Muscle layer of colon (tissue), 2 donors: ENCODE results near the gene STRA6.

Experiments used
- H3K27ac ChIP-seq: one replicate; pipeline ENCODE4 v1.7.0; 2013; ENCODE audit warnings: low read depth, mild to moderate bottlenecking, low read length, moderate library complexity
- H3K27me3 ChIP-seq, 2 donors: one replicate each; pipeline ENCODE4 v1.7.0; 2013; ENCODE audit warnings: low read length in 2 of 2, mild to moderate bottlenecking in 2 of 2; ENCODE audit not compliant: insufficient read depth in 2 of 2, control insufficient read depth in 1 of 2
- H3K36me3 ChIP-seq: one replicate; pipeline ENCODE4 v1.7.0; 2013; ENCODE audit warnings: mild to moderate bottlenecking, low read length; ENCODE audit not compliant: insufficient read depth
- H3K4me1 ChIP-seq: one replicate; pipeline ENCODE4 v1.7.0; 2013; ENCODE audit warnings: mild to moderate bottlenecking, low read length; ENCODE audit not compliant: insufficient read depth
- H3K4me3 ChIP-seq, 2 donors: one replicate each; pipeline ENCODE4 v1.7.0; 2013; ENCODE audit warnings: low read length in 2 of 2, low read depth in 1 of 2, mild to moderate bottlenecking in 1 of 2, moderate library complexity in 1 of 2
- H3K9ac ChIP-seq: one replicate; pipeline ENCODE4 v1.7.0; 2013; ENCODE audit warnings: low read length
- H3K9me3 ChIP-seq: one replicate; pipeline ENCODE4 v1.7.0; 2013; ENCODE audit warnings: mild to moderate bottlenecking, low read length
- donor health status: abdominal sarcoma.
- donor health status: Adenocarcinoma of cecum.

Gene STRA6

DNA sequence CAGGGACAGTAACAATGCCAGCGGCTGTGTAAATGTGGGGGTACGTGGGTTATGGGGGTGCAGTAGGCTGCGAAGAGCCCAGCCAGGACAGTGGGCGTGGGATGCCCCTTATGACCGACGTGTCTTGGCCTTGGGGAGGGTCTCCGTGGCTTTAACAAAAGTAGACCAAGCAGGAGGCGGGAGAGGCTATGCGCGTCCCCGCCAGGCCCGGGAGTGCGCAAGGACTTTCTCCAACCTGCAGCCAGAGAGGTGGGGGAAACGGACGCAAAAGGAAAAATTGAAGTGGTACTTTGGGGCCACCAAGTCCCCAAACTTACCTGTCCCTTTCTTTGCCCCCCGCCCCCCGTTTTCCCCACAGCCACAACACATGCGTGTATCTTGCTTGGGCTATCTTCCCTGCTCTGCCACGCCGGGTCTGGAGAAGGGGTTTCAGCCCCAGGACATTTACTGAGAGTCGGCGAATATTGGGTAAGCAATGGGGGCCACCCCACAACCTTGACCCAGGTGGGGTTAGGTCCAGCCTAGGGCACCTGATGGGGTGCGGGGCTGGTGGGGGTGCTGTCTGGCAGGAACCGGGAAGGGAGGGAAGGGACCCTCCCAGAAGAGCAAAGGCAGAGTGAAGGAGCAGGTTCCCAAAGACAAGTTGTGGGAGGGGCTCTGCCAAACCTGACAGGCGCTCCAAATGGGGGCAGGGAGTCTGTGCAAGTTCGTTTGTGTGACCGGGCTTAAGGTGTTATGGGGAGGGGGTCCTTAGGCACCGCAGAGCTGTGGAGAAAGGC lies 71.5 kb downstream of the STRA6 start:
- H3K27me3 ChIP-seq, result peaks cover 42 to 87% of the 10 kb centered on the region in 2 donors

DNA sequence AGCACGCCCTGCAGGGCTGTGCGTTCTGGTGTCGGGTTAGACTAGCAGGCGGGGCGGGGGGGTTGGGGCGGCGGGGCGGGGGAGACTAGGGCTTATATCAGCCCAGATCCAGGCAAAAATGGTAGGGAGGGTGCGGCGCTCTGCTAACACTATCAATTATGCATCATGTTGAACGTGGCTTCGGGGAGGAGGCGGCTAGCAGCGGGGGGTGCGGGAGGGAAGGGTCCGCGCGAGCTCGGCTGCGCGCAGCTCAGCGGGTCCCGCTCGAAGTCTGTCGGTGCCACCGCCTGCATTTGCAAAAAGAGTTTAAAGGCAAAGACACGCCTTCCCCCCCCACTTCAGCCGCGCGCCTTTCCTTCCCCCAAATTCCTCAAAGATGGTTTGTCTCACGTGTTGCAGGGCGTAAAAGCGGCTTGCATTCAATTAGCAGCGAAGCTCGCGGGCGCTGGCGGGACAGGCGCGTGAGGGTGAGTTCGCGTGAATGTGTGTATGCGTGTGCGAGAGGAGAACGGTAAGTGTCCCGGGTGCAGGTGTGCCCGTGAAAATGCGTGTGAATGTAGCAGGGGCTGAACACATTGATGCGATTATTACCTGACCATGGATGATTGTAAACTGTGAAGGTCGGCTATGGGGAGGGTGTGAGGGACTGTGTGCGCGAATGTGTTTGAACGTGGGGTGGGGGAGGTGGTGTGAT lies 72.3 kb downstream of the STRA6 start, which contains the start of gene ISLR2:
Gene ISLR2 (plus strand): TSS at position 432 of the 694 bp plus-strand sequence. CDS start 2,169 bp downstream, outside the sequence.
- H3K4me3 ChIP-seq, result no peak within 1 kb of the TSS
- peaks cover 11% of the 10 kb centered on the region for H3K4me1 ChIP-seq
- H3K9ac ChIP-seq, result no peak within 1 kb of the TSS
- H3K27me3 ChIP-seq, result peaks cover 36 to 81% of the 10 kb centered on the region in 2 donors
- H3K27ac ChIP-seq, result no peak within 1 kb of the TSS
- no peaks in the 10 kb centered on the region for H3K9me3 ChIP-seq
- no peaks in the 10 kb centered on the region for H3K36me3 ChIP-seq

More for the DNA sequence above, 71.5 kb downstream of the STRA6 start:
- Histone ChIP-seq H3K9ac (no peak overlapping the region), H3K9me3 (no peaks in the 10 kb centered on the region), H3K36me3 (no peaks in the 10 kb centered on the region), H3K4me1 (peaks cover 15% of the 10 kb centered on the region), H3K4me3 (no peak overlapping the region), H3K27ac (no peak overlapping the region)

DNA sequence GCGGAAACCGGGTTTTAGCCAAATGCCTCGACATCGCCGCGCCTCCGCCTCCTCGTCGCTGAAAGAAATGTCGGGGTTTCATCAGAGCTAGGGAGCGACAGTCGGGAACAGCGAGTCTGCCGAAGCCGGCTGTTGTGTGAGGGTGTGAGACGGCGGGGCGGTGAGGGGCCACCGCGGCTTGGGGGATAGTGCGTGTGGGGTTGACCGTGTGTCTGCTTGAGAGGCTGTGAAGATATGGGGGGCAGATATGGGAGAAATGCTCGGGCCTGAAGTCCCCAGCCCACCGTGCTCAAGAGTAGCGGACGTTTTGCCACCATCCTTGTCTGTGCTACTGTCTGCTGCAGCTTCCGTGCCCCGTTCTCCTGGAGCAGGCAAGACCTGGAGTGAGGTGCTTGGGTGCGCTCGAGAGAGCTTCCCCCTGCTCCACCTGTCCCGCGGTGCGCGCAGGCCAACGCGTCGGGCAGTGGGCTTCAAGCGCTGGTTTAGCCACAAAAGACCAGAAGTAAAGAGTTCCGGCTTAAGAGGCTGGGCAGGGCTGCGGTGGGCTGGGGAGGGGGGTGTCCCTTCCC lies 72.9 kb downstream of the STRA6 start:
- H3K27ac ChIP-seq, result no peak overlapping the region
- H3K4me3 ChIP-seq, result no peak overlapping the region
- peaks cover 11% of the 10 kb centered on the region for H3K4me1 ChIP-seq
- H3K9ac ChIP-seq, result no peak overlapping the region
- H3K9me3 ChIP-seq, result no peaks in the 10 kb centered on the region
- no peaks in the 10 kb centered on the region for H3K36me3 ChIP-seq
- H3K27me3 ChIP-seq, result peaks cover 36 to 81% of the 10 kb centered on the region in 2 donors
